HG03439 (cell line): Measurements from ENCODE around the gene SCML1.

Experiments
- ATAC-seq: cut with Tn5 transposase; IDR thresholded peaks from one replicate; pipeline ENCODE4 v1.9.1; 2021; ENCODE audit warnings: mild to moderate bottlenecking, moderate library complexity; ENCODE audit not compliant: unreplicated experiment

SCML1 gene

GRCh38 chrX:17736856-17737709 is at the start of gene SCML1:
Gene SCML1 (plus strand): TSS chrX:17737493. CDS start chrX:17744187, 6,694 bp downstream.
- peak; percentile 77 for ATAC-seq

GRCh38 chrX:17687648-17688047 is 49.6 kb upstream of the SCML1 start:
- ATAC-seq = no peak

- no peak for ATAC-seq
Measured at GRCh38 chrX:17689971-17690409, 47.3 kb upstream of the SCML1 start.

- ATAC-seq = peak; percentile 63
Measured at GRCh38 chrX:17692709-17693346, 44.5 kb upstream of the SCML1 start.

- ATAC-seq = no peak
Measured at GRCh38 chrX:17697191-17697590, 40.1 kb upstream of the SCML1 start.

GRCh38 chrX:17700976-17701375 is 36.3 kb upstream of the SCML1 start:
- no peak for ATAC-seq

GRCh38 chrX:17703201-17703600 is 34.1 kb upstream of the SCML1 start:
- no peak for ATAC-seq

GRCh38 chrX:17705211-17705610 is 32.1 kb upstream of the SCML1 start:
- no peak for ATAC-seq

GRCh38 chrX:17706676-17707075 is 30.6 kb upstream of the SCML1 start:
- ATAC-seq = no peak

GRCh38 chrX:17707731-17708130 is 29.6 kb upstream of the SCML1 start:
- ATAC-seq = no peak

- no peak for ATAC-seq
Measured at GRCh38 chrX:17710871-17711301, 26.4 kb upstream of the SCML1 start.

GRCh38 chrX:17713288-17713687 is 24.0 kb upstream of the SCML1 start:
- no peak for ATAC-seq

GRCh38 chrX:17718649-17719165 is 18.6 kb upstream of the SCML1 start:
- no peak for ATAC-seq

- ATAC-seq = no peak
Measured at GRCh38 chrX:17719711-17720110, 17.6 kb upstream of the SCML1 start.

- no peak for ATAC-seq
Measured at GRCh38 chrX:17721715-17722114, 15.6 kb upstream of the SCML1 start.

GRCh38 chrX:17725181-17725580 is 12.1 kb upstream of the SCML1 start:
- ATAC-seq = no peak

- no peak for ATAC-seq
Measured at GRCh38 chrX:17732138-17732783, 5.0 kb upstream of the SCML1 start.

- ATAC-seq = no peak
Measured at GRCh38 chrX:17735406-17735805, 1.9 kb upstream of the SCML1 start.

- no peak for ATAC-seq
Measured at GRCh38 chrX:17736478-17736855, 826 bp upstream of the SCML1 start.

- no peak for ATAC-seq
Measured at GRCh38 chrX:17737710-17737985, 355 bp downstream of the SCML1 start.

- ATAC-seq = no peak
Measured at GRCh38 chrX:17737986-17738713, 857 bp downstream of the SCML1 start.
